ENCODE data around the gene LILRA1. TPM values are rescaled to one million over a fixed set of nuclear protein-coding genes. Genes with fewer than 3 reads are reported as not detected.
"Not testable (repeated sequence)": the region's sequence is repeated elsewhere in the genome, so short reads cannot be mapped to it uniquely, and the experiment has no call there.

The LILRA1 gene
- total RNA-seq, 2 experiments from 2014 or later = not detected

DNA sequence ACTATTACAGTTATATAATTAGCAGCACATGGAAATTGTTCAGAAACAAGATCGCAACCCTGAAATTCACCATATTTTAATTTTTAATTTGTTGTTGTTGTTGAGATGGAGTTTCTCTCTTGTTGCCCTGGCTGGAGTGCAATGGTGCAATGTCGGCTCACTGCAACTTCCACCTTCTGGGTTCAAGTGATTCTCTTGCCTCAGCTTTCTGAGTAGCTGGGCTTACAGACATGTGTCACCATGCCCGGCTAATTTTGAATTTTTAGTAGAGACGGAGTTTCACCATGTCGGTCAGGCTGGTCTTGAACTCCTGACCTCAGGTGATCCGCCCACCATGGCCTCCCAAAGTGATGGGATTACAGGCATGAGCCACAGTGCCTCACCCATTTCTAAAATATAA is 30.2 kb upstream of the LILRA1 start:
- intact Hi-C loops (cut with DNase I, micrococcal nuclease); H3K27ac Mint-ChIP-seq; H3K4me3 Mint-ChIP-seq; H3K9me3 Mint-ChIP-seq (ENCODE audit: low read depth); POLR2A ChIA-PET; ATAC-seq; H3K36me3 Mint-ChIP-seq (ENCODE audit: low read depth); CTCF ChIA-PET; DNase-seq; H3K4me1 Mint-ChIP-seq: not testable (repeated sequence)
- peaks cover 15% of the 10 kb centered on the region for H3K27me3 Mint-ChIP-seq

DNA sequence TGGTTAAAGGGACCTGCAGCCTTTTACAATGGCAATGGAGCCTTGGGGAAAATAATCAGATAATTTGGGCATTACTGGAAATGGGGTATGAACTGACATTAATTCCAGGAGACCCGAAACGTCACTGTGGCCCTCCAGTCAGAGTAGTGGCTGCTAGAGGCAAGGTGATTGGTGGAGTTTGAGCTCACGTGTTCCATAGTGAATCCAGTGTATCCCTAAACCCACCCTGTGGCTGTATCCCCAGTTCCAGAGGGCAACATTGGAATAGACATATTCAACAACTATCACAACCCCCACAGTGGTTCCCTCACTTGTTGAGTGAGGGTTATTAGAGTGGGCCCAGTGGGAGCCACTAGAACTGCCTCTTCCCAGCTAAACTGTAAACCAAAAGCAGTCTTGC is 23.1 kb upstream of the LILRA1 start:
- CTCF ChIA-PET = no interaction called here
- intact Hi-C loops (cut with DNase I, micrococcal nuclease) = no loop called here
- DNase-seq (no peak), ATAC-seq (no peak)
- Mint-ChIP-seq H3K36me3 (ENCODE audit: low read depth) (peaks cover 1% of the 10 kb centered on the region), H3K9me3 (ENCODE audit: low read depth) (no peaks in the 10 kb centered on the region), H3K4me3 (no peak overlapping the region), H3K4me1 (no peaks in the 10 kb centered on the region), H3K27ac (no peak overlapping the region), H3K27me3 (peaks cover 31% of the 10 kb centered on the region)
- POLR2A ChIA-PET = no interaction called here

DNA sequence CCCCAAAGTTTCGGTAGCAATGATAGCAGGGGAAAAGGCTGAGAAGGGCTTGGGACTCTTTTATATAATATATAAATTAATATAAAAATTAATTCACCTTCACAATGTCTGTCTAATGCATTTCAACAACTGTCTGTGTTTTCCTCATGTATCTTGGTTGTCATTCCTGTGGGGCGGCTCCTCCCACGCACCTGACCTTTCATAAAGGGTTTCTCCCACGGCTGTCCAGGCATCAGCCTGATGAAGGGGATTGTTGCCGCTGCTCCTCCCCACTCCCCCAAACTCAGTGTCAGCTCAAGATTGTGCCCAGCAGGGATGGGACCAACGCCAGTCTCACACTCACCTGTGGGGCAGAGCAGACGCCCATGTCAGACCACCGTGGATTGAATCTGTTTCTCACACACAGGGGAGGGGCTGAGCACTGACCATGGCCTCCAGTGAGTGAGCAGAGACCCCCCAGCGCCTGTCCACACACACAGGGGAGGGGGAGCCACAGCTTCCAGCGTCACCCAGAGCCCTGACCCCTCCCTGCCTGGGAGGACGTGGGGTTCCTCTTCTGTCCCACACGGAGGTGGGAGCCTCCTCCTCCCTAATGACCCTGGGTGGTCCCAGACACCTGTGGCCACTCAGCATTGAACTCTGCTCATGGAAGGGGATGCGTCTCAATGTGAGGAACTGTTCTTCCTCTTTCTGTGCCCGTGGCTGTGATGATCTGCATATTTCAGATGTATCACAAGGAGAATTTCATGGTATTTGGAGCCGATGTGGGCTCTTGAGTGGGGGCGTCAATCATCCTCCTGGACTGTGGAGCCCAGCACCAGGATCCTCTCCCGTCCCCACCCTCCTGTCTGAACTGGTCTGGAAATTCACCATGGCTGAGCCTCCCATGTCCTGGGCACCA is 21.5 kb upstream of the LILRA1 start:
- ATAC-seq; H3K4me3 Mint-ChIP-seq; H3K4me1 Mint-ChIP-seq; H3K36me3 Mint-ChIP-seq (ENCODE audit: low read depth); H3K27ac Mint-ChIP-seq; H3K9me3 Mint-ChIP-seq (ENCODE audit: low read depth); POLR2A ChIA-PET; intact Hi-C loops (cut with DNase I, micrococcal nuclease); DNase-seq: not testable (repeated sequence)
- H3K27me3 Mint-ChIP-seq = peaks cover 33% of the 10 kb centered on the region
- CTCF ChIA-PET = interaction anchor here (0.9 kb wide), 1 partner anchor 90 kb away, joined by 3 read pairs; no protein-coding TSS in a partner anchor

DNA sequence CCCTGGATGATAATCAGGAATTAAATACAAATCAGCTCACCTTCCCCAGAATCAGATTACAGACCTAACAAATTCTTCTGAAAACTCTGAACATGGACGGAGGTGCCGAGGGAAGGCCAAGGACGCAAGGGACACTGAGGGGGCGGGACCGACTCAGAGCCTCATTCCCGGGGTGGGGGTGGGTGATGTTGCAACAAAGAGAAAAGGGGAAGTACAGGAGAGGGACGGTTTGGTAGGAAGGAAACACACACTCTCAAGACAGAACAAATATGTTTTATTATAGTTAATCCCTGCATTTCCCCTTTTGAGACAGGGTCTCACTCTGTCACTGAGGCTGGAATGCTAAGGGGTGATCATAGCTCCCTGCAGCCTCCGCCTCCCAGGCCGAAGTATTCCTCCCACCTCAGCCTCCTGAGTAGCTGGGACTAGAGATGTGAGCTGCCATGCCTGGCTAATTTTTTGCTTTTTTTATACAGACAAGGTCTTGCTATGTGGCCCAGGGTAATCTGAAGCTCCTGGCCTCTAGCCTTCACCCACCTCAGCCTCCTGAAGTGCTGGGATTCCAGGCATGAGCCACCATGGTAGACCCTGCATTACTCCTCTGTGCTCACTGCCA is 20.6 kb upstream of the LILRA1 start:
- intact Hi-C loops (cut with DNase I, micrococcal nuclease) = no loop called here
- Mint-ChIP-seq H3K27me3 (peaks cover 31% of the 10 kb centered on the region), H3K9me3 (ENCODE audit: low read depth) (no peaks in the 10 kb centered on the region), H3K4me3 (no peak overlapping the region), H3K36me3 (ENCODE audit: low read depth) (peaks cover 1% of the 10 kb centered on the region), H3K27ac (no peak overlapping the region), H3K4me1 (no peaks in the 10 kb centered on the region)
- CTCF ChIA-PET = interaction anchor here (0.9 kb wide), 1 partner anchor 91 kb away, joined by 3 read pairs; no protein-coding TSS in a partner anchor
- DNase-seq (no peak), ATAC-seq (no peak)
- POLR2A ChIA-PET = no interaction called here

DNA sequence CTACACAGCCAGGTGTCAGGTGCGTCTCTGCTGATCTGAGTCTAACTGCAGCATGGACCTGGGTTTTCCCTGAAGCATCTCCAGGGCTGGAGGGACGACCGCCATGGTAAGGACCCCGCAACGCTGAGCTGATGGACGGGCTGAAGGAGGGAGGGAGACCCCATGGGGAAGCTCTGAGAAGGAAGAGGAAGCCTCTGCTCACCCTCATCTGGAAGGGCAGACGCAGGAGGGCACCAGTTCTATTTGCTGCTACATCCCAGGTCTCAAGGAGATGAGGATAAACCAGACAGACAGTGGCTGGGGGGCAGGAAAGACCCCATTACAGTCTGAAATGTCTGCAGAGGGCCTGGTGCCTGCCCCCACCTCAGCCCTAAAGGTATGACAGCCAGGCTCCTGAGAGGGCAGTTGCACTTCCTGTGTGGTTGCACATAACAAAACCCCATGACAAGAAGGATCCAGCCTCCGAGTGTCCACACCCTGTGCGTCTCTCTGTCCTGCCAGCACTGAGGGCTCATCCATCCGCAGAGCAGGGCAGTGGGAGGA is 20.0 kb upstream of the LILRA1 start, which contains the start of gene LILRA2:
Gene LILRA2 (plus strand): TSS at position 461 of the 543 bp plus-strand sequence. CDS start 89 bp downstream, outside the sequence.
- Mint-ChIP-seq H3K27me3 (peaks cover 30% of the 10 kb centered on the region), H3K36me3 (ENCODE audit: low read depth) (peaks cover 1% of the 10 kb centered on the region), H3K9me3 (ENCODE audit: low read depth) (no peaks in the 10 kb centered on the region), H3K4me1 (no peaks in the 10 kb centered on the region), H3K4me3 (no peak within 1 kb of the TSS), H3K27ac (no peak within 1 kb of the TSS)
- ChIA-PET CTCF (no interaction called here), POLR2A (no interaction called here)
- ATAC-seq (no peak), DNase-seq (no peak)
- intact Hi-C loops (cut with DNase I, micrococcal nuclease) = no loop called here

DNA sequence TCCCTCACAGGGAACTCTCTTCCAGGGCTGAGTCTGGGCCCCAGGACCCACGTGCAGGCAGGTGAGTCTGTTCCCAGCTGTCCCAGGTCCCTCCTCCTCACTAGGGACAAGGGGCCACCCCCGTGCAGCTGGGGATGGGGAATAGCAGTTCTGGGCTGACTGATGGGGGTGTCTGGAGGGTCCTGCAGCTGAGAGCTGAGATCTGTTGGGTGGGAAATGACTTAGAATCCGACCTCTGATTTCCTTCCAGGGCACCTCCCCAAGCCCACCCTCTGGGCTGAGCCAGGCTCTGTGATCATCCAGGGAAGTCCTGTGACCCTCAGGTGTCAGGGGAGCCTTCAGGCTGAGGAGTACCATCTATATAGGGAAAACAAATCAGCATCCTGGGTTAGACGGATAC is 19.4 kb upstream of the LILRA1 start:
- ATAC-seq (no peak), DNase-seq (no peak)
- H3K4me1 Mint-ChIP-seq = no peaks in the 10 kb centered on the region
- intact Hi-C loops (cut with DNase I, micrococcal nuclease) = no loop called here
- ChIA-PET POLR2A (no interaction called here), CTCF (no interaction called here)
- no peaks in the 10 kb centered on the region for H3K9me3 Mint-ChIP-seq (ENCODE audit: low read depth)
- H3K27me3 Mint-ChIP-seq = peaks cover 27% of the 10 kb centered on the region
- no peak overlapping the region for H3K27ac Mint-ChIP-seq
- H3K4me3 Mint-ChIP-seq = no peak overlapping the region
- peaks cover 1% of the 10 kb centered on the region for H3K36me3 Mint-ChIP-seq (ENCODE audit: low read depth)

DNA sequence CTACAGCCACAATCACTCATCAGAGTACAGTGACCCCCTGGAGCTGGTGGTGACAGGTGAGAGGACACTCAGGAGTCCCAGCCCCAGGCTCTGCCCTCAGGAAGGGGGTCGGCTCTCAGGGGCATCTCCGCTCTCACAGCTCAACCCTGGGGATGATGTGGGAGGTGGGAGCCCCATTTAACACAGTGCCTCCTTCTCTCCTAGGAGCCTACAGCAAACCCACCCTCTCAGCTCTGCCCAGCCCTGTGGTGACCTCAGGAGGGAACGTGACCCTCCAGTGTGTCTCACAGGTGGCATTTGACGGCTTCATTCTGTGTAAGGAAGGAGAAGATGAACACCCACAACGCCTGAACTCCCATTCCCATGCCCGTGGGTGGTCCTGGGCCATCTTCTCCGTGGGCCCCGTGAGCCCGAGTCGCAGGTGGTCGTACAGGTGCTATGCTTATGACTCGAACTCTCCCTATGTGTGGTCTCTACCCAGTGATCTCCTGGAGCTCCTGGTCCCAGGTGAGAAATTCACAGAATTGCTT is 18.8 kb upstream of the LILRA1 start:
- ChIA-PET POLR2A (no interaction called here), CTCF (no interaction called here)
- Mint-ChIP-seq H3K4me1 (no peaks in the 10 kb centered on the region), H3K27ac (no peak overlapping the region), H3K36me3 (ENCODE audit: low read depth) (peaks cover 1% of the 10 kb centered on the region), H3K4me3 (no peak overlapping the region), H3K27me3 (peaks cover 27% of the 10 kb centered on the region), H3K9me3 (ENCODE audit: low read depth) (no peaks in the 10 kb centered on the region)
- intact Hi-C loops (cut with DNase I, micrococcal nuclease) = no loop called here
- ATAC-seq (no peak), DNase-seq (no peak)

DNA sequence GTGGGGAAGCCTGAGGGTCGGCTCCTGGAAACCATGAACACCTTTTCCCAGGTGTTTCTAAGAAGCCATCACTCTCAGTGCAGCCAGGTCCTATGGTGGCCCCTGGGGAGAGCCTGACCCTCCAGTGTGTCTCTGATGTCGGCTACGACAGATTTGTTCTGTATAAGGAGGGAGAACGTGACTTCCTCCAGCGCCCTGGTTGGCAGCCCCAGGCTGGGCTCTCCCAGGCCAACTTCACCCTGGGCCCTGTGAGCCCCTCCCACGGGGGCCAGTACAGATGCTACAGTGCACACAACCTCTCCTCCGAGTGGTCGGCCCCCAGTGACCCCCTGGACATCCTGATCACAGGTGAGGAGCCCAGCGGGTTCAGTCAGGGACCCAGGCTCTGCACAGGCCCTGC is 18.2 kb upstream of the LILRA1 start:
- H3K27ac Mint-ChIP-seq; intact Hi-C loops (cut with DNase I, micrococcal nuclease); H3K4me1 Mint-ChIP-seq; ATAC-seq; CTCF ChIA-PET; DNase-seq; H3K4me3 Mint-ChIP-seq; H3K36me3 Mint-ChIP-seq (ENCODE audit: low read depth); POLR2A ChIA-PET; H3K9me3 Mint-ChIP-seq (ENCODE audit: low read depth): not testable (repeated sequence)
- H3K27me3 Mint-ChIP-seq = peaks cover 27% of the 10 kb centered on the region

DNA sequence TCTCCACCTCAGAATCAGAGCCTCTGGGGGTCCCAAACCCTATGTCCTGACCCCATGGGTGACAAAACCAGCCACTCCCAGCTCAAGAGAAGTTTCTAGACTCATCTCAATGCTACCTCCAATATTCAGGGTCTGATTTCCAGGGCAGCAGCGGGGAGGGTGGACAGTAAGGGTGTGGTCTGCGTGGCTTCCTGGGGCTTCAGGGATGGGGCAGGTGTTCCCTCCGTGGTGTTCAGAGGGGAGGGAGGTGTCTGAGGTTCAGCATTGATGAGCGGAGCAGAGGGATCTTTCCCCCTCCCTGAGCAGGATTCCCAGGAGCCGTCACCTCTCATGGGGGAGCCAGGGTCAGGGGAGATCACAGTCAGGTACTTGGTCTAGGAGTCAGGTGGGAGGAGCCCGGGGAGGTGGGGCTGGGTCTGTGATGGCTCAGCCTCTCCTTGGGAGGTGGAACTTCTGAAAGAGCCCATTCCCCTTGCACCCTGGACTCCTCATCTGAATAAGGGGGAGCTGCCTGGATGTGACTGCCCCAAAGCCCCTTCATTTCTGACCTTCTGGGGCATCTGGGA is 16.9 kb upstream of the LILRA1 start:
- DNase-seq (no peak), ATAC-seq (no peak)
- Mint-ChIP-seq H3K9me3 (ENCODE audit: low read depth) (no peaks in the 10 kb centered on the region), H3K36me3 (ENCODE audit: low read depth) (peaks cover 1% of the 10 kb centered on the region), H3K4me1 (no peaks in the 10 kb centered on the region), H3K4me3 (no peak overlapping the region), H3K27me3 (peaks cover 21% of the 10 kb centered on the region), H3K27ac (no peak overlapping the region)
- CTCF ChIA-PET = no interaction called here
- POLR2A ChIA-PET = no interaction called here
- intact Hi-C loops (cut with DNase I, micrococcal nuclease) = no loop called here

DNA sequence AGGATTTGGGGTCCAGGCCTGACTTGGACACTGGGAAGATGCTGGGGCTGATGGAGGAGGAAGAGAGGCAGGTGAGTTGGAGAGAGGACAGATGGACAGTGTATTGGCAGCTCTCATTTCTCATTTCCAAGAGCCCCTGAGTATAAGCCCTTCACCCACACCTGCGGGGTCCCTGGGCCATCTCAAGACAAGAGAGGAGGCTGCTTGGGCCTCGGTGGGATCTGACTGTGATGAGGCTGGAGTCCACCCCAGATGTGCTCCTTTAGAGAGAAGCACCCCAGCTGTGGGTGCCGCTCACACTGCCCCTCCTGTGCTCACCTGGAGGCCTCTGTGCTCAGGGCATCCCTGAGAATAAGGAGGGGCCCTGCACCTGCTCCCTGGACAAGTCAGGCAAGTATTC is 16.1 kb upstream of the LILRA1 start:
- Mint-ChIP-seq H3K4me1 (no peaks in the 10 kb centered on the region), H3K27ac (no peak overlapping the region), H3K4me3 (no peak overlapping the region), H3K36me3 (ENCODE audit: low read depth) (peaks cover 1% of the 10 kb centered on the region), H3K9me3 (ENCODE audit: low read depth) (no peaks in the 10 kb centered on the region), H3K27me3 (peaks cover 19% of the 10 kb centered on the region)
- ATAC-seq (no peak), DNase-seq (no peak)
- intact Hi-C loops (cut with DNase I, micrococcal nuclease) = no loop called here
- ChIA-PET CTCF (no interaction called here), POLR2A (no interaction called here)

DNA sequence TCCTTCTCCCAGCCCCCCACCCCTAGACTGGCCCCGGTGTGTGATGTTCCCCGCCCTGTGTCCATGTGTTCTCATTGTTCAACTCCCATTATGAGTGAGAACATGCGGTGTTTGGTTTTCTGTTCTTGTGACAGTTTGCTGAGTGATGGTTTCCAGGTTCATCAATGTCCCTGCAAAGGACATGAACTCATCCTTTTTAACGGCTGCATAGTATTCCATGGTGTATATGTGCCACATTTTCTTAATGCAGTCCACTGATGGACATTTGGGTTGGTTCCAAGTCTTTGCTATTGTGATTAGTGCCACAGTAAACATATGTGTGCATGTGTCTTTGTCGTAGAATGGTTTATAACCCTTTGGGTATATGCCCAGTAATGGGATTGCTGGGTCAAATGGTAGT is 15.2 kb upstream of the LILRA1 start:
- DNase-seq; H3K9me3 Mint-ChIP-seq (ENCODE audit: low read depth); CTCF ChIA-PET; POLR2A ChIA-PET; intact Hi-C loops (cut with DNase I, micrococcal nuclease); ATAC-seq; H3K4me1 Mint-ChIP-seq; H3K36me3 Mint-ChIP-seq (ENCODE audit: low read depth); H3K4me3 Mint-ChIP-seq; H3K27ac Mint-ChIP-seq: not testable (repeated sequence)
- peaks cover 18% of the 10 kb centered on the region for H3K27me3 Mint-ChIP-seq
